ENCODE data around the gene SPARC.
"Not testable (repeated sequence)": the region's sequence is repeated elsewhere in the genome, so short reads cannot be mapped to it uniquely, and the experiment has no call there.

SPARC gene

DNA sequence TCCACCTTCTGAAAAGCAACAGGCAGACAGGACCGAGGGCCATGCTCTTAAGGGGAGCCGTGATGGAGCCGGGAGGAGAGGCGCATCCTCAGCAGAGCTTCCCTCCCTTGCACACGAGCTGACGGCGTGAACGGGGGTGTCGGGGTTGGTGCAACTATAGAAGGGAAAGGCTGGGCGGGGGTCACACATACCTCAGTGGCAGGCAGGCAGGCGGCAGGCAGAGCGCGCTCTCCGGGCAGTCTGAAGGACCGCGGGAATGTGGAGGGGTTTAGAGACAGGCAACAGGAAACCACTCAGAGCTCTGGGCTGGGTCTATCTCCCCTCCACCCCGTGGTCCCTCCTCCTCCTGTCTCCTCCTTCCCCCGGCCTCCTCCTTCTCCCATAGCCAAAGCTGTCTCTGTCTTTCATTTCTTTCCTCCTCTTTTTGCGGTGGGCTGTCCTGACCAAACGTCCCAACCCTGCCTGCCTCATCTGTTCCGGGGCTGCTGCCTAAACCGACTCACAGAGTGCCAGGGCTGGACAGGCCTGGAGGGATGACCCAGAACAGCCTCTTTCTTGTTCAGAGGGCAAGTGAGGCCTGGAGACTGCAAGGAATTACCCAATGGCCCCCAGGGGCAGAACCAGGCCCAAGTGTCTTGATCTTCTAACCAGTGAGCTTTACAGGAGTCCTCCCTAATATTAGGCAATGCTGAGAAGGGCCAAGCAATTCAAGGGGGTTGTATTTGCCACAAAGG is at the start of gene SPARC:
Gene SPARC (minus strand): TSS at position 242 of the 734 bp plus-strand sequence. CDS start 10,727 bp downstream, outside the sequence.
- no peak for DNase-seq

DNA sequence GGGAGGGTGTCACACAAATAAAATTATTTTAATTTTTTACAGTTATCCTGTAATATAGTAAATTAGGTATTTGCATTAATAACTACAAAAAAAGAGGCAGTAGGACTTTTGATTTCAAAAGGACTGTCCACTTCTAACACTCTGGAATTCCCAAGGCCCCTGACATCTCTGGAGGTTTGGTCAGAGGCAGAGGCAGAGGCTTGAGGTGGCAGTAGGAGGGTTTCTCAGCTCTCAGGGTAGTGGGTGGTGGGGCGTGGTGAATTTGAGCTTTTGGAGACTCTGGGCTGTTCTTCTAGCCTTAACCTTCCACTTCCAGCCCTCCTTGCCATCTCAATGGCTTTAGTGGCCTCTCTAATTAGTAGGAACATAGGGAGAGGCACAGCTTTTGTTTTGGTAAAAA is 48.9 kb upstream of the SPARC start:
- DNase-seq = no peak

DNA sequence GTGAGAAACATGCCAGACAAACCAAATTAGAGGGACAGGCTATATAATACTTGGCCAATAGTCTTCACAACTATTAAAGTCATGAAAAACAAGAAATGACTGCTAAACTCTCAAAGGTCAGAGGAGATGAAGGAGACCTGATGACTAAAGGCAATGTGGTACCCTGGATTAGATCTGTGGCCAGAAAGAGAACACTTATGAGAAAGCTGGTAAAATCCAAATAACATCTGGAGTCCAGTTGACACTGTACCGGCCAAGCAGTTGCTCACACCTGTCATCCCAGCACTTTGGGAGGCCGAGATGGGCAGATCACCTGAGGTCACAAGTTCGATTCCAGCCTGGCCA is 47.3 kb upstream of the SPARC start:
- no peak for DNase-seq

DNA sequence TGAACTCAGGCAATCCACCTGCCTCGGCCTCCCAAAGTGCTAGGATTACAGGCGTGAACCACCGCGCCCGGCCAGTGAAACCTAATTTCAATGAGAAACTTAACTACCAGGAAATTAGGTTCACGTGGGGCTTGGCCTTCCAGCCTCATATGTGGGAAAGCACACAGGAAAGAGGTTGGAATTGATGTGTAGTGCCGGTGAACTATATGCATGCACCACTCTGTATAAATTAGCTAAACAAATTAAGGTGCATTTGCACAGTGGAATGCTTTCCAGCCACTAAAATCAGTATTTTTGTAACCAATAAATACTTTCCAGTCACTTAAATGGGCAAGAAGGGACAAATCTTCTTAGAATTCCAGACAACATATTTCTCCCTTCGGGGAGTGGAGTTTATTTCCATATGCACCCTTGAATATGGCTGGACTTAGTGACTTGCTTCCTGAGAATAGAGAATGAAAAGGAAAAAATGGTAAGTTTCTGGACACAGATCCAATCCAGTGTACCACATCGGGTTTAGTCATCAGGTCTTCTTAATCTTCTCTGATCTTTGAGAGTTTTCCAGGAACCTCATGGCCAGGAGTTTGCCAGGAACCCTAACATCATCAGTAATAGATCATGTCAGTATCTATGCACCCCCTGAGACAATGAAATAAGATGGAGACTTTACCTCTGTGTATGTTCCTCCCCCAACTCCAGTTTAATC is 46.8 kb upstream of the SPARC start:
- no peak for DNase-seq

GRCh38 chr5:151730381-151730780 is 43.7 kb upstream of the SPARC start:
- no peak for DNase-seq

- not testable (repeated sequence) for DNase-seq
Measured at GRCh38 chr5:151729597-151729996, 42.9 kb upstream of the SPARC start.

DNA sequence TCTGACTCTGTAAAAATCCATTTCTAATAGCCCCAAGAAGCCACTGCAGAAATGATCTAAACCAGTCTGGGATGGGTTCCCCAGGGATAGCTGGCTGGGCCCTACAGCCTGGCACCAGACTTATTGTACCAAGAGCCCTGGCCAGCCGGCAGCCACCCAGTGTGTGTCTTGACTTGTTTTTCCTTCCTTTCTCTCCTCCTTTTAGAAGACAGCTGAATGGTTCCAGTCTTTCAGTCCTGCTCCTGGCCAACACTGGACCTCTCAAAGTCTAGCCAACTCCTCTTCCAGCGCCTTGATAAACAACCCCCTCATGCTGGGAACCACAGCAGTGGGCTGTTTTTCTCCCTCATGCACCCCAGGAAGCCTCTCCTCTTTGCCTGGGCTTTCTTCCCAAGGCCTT is 37.6 kb upstream of the SPARC start:
- no peak for DNase-seq

GRCh38 chr5:151722546-151722945 is 35.8 kb upstream of the SPARC start:
- no peak for DNase-seq

DNA sequence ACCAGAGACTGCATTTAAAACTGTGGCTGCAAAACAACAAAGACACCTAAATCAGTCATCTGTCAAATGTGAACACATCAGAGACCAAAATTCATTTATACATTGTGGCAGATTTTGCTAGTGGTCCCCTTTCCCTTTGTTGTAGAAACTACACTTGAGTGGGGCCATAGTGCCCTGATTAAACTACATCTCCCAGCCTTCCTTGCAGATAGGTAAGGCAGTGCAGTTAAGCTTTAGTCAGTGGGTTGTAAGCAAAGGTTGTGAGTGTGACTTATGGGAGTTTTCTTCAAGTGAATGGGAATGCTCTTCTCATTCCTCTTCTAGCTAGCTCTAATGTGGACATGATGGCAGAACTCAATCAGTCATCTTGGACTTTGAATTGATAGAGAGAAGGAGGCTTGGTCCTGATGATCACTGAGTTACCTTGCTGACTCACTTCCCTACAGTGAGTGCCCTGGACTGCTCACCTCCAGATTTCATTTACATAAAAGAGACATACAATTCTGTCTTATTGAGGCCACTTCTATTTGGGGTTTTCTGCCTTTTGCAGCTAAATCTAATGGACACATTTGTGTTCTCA is 35.2 kb upstream of the SPARC start:
- DNase-seq = no peak

GRCh38 chr5:151721087-151721646 is 34.5 kb upstream of the SPARC start:
- DNase-seq = no peak

GRCh38 chr5:151720215-151720614 is 33.5 kb upstream of the SPARC start:
- no peak for DNase-seq

DNA sequence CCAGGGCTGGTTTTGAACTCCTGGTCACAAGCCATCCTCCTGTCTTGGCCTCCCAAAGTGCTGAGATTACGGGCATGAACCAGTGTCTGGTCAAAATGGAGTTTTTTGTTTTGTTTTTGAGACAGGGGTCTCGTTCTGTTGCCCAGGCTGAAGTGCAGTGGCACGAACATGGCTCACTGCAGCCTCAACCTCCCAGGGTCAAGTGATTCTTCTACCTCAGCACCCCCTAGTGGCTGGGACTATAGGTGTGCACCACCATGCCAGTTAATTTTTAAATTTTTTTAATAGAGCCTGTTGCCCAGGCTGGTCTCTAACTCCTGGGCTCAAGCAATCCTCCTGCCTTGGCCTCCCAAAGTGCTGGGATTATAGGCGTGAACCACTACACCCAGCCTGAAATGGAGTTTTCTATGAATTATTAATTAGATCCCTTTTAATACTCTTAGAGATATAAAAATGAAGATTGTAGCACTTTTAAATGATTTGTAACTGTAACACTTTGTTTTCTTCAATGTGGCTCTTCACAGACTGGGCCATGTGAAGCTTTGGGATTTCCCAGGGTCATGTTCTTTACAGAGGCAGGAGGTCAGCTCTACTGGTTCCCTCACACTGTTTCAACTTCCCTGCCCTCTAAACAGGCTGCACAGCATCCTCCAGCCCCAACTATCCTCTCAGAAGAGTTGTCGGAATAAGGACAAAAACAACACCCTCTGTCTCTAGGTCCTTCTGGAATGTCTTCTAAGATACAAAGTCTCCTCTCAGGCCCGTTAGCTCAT is 32.7 kb upstream of the SPARC start:
- DNase-seq = no peak

GRCh38 chr5:151718646-151719045 is 31.9 kb upstream of the SPARC start:
- no peak for DNase-seq

DNA sequence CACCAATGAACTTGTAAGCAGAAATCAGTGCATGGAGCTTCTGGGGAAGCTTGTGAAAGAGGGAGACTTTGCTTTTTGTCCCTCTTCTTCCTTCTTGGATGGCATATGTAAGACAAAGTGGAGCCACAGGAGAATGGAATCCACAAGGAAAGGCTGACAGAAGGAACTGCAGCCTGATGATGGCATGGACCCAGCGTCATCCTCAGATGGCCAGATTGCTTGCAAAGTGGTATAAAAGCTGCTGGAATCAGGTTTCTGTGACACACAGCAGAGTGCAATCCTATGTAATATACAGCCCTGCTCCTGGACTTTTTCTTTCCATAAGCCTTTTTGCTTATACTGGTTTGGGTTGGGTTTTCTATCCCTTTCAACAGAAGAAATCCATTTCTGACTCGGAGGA is 31.4 kb upstream of the SPARC start:
- no peak for DNase-seq

- DNase-seq = no peak
Measured at GRCh38 chr5:151717416-151717815, 30.7 kb upstream of the SPARC start.

DNA sequence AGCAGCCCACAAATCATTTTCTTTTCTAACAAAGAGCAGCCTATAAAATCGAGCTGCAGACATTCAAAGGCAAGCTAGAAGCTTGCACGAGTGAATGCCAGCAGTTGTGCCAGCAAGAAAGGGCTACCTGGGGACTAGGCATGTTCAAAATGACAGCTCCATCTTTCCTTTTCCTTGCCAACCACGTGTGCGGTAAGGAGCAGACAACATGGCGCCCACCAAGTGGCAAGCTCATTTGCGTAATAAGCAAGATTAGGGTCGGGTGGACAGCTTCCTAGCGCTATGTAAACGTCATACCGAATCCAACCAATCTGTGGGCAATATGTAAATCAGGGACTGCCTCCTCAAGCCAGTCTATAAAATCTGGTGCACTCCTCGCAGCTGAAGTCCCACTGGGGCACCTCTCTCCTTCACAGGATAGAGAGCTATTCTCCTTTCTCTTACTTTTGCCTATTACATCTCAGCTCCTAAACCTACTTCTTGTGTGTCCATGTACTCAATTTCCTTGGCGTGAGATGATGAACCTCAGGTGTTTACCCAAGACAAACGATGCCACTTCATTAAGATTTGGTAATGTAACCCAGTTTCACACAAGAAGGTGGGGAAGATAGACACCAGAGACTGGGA is 22.5 kb upstream of the SPARC start:
- DNase-seq = no peak

DNA sequence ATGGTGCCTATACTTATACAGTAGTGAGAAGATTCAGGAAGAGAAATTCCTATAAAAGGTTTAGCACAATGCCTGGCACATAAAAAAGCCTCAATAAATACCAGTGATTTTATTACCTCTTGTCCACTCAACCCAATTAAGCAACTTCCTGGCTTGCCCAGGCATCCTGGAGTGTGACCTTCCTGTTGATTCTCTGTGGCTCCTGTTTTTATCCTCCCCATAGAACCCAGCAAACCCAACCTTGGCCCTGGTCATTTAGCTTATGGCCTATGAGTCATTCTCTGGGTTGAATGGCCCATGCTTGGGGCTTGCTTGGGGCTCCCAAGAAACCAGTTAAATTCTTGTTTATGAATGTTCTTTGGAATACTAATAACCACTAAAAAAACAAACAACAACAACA is 21.4 kb upstream of the SPARC start:
- no peak for DNase-seq

DNA sequence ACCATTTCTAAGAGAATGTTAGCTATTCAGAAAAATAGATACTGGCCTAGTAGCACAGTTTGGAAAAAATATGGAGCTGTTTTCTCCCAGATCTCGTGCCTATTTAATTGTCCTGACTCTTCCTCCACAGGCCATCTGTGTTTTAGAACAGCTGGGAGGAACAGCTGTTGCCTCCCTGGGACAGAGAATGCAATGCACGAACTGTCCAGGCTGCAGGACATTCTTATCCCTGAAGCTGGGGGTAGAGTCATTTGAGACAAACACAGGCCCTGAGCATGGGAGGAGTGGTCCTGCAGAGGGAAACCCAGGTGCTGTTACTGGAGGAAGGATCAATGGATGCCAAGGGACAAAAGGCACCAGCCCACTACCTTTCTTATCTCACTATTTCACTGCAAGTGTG is 20.9 kb upstream of the SPARC start:
- DNase-seq = no peak

DNA sequence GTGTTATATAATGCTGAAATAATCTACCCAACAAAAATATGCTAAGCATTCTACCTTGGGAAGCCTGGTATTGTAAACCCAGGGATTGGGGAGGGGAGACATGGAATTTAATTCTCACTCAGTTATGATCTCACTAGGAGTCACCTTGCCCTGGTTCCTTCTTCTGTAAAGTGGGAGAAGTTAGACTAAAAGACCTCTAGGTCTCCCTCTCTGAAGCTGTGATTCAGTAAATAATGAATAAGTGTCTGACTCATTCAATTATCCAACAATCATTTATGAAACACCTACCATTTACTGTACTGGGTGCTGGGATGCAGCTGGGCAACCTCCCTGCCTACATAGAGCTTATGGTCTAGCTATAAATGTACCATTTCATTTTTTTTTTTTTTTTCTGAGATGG is 20.2 kb upstream of the SPARC start:
- no peak for DNase-seq

DNA sequence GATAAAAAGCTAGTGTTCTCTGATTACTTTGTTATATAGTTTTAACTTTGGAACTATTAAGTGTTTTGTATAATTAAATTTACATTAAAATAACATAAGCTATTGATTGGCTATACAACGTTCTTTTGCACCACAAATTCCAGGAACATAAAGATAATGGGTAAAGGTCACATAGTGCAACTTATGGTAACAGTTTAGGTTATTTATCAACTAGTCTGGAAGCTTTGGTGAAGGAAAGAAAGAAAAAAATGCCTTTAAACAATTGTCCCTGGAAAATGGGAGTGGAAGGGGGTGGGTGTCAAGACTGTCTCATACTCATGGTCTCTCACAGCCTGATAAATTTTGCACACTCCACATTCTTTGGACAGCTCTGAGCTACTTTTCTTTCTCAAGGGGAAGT is 17.1 kb upstream of the SPARC start:
- no peak for DNase-seq

- DNase-seq = no peak
Measured at GRCh38 chr5:151703227-151703626, 16.5 kb upstream of the SPARC start.

DNA sequence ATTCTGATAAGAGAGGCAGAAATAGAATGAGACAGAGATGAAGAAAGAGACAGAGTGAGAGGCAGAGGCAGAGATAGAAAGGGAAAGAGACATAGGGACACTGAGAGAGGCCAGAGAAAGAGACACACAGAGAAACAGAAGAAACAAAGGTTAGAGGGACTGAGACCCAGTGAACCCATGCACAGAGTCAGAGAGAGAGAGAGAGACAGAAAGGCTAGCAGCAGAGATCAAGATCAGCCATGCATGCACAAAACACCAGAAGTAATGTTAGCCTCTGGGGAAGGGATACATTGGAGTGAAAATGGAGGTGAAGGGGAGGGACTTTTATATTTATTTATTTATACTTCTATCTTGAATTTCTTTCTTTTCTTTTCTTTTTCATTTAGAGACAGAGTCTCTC is 14.1 kb upstream of the SPARC start:
- no peak for DNase-seq

DNA sequence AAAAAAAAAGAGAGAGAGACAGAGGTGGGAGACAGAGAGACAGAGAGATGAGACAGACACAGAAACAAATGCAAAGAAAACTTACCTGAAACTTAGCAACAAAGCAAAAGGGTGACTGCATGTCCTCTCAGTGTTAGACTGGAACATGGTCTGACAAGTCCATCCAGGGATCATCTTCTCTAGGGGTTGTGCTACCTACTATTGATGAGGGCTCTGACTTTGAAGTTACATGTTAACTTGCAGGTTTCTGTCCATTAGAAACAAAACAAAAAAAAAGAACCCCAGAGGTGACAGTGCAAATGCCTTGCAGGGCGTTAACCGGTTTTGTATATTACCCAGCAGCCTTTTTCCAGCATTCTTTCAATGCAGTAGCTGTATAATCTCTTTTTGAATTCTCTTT is 13.6 kb upstream of the SPARC start:
- DNase-seq = no peak

Measured in NCI-H187 treated with DMSO at 0.1 percent for 48 hours (cell line).